ENCODE results near the gene UNC93B1. TPM values are rescaled to one million over a fixed set of nuclear protein-coding genes. Genes with fewer than 3 reads are reported as not detected.

UNC93B1 gene
- total and polyA plus RNA-seq, 2 of the 13 experiments (the other 11 are each of a cell fraction or from before 2014, with no cell fraction given): 8.8 to 18.9 TPM

DNA sequence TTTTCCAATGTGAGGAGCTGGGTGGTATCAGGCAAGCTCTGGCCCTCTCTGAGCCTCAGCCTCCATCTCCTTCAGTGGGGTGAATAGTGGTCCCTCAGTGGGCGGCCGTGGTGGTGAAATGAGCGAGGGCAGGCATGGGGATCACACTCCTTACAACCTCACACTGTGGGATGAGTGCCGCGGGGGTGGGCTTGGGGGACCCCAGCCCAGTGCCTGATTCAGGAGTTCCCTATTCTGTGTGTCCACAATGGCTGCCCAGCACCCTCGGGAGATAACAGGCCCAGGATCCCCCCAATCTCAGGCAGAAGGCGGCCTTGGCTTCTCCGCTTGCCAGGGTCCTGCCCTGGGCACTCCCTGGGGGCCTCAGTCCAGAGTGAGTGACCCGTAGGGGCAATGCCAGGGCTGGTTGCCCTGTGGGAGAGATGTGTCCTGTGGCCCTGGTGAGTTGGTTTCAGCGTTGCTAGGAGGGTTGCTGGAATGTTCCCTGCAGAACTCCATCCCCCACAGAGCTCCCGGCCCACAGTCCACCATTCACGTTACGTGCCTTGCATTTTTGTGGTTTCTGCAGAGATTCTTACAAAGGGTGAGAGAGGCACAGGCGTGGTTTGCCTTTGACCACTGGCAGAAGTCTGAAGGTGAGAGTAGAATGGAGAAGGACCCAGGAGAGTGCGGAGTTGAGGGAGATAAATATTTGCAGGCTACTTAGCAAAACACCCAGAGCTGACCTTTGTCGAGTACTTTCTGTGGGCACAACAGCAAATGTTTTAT, 9.1 kb upstream of the UNC93B1 start (continued):
- TF ChIP-seq ZBTB38 (CRISPR knock-in tag; IDR thresholded peaks at IDR 0.05) (no peak), ZNF264 (CRISPR knock-in tag; IDR thresholded peaks at IDR 0.05) (no peak), KDM5A (IDR thresholded peaks at IDR 0.05; ENCODE audit: borderline replicate concordance, low read length) (no peak), ZNF709 (CRISPR knock-in tag; IDR thresholded peaks at IDR 0.05) (no peak), MXD4 (CRISPR knock-in tag; IDR thresholded peaks at IDR 0.05) (0 out of 2 replicates have a peak, but pooled peaks have one; percentile 24), ELK4 (CRISPR knock-in tag; IDR thresholded peaks at IDR 0.05; ENCODE audit: borderline replicate concordance) (no peak), ATF7-NPFF (CRISPR knock-in tag; IDR thresholded peaks at IDR 0.05; ENCODE audit: low read depth) (peak; percentile 25; the same call in 1 of the 2 replicates), STAG1 (CRISPR knock-in tag; IDR thresholded peaks at IDR 0.05) (no peak), NCOR1 (IDR thresholded peaks at IDR 0.05; ENCODE audit: borderline replicate concordance, low read length) (peak; percentile 54; the same call in 1 of the 2 replicates), HDAC2 (CRISPR knock-in tag; IDR thresholded peaks at IDR 0.05) (peak; percentile 74; the same call in 1 of the 2 replicates), ZNF788 (CRISPR knock-in tag; IDR thresholded peaks at IDR 0.05; ENCODE audit: borderline replicate concordance) (peak; percentile 59; the same call in 1 of the 2 replicates), EP300 (IDR thresholded peaks at IDR 0.05; ENCODE audit: low read depth in 2 of 2, low read length in 2 of 2) (peak; percentile 37 to 84; a peak in 2 of 4 replicates), EP300 (CRISPR knock-in tag; IDR thresholded peaks at IDR 0.05; ENCODE audit: borderline replicate concordance) (peak; percentile 76; the same call in 1 of the 2 replicates), FOXP4 (CRISPR knock-in tag; IDR thresholded peaks at IDR 0.05) (peak; percentile 64), NR1H2 (CRISPR knock-in tag; IDR thresholded peaks at IDR 0.05; ENCODE audit: borderline replicate concordance, low read depth) (no peak), RXRA (CRISPR knock-in tag; IDR thresholded peaks at IDR 0.05) (peak; percentile 68; the same call in 1 of the 2 replicates), ZNF772 (CRISPR knock-in tag; IDR thresholded peaks at IDR 0.05) (0 out of 2 replicates have a peak, but pooled peaks have one; percentile 18), KDM5B (CRISPR knock-in tag; IDR thresholded peaks at IDR 0.05; ENCODE audit: borderline replicate concordance) (no peak; the same call in 1 of the 2 replicates), ZNF326 (CRISPR knock-in tag; IDR thresholded peaks at IDR 0.05; ENCODE audit: borderline replicate concordance) (no peak)
- TF ChIP-seq, protein P1, sequence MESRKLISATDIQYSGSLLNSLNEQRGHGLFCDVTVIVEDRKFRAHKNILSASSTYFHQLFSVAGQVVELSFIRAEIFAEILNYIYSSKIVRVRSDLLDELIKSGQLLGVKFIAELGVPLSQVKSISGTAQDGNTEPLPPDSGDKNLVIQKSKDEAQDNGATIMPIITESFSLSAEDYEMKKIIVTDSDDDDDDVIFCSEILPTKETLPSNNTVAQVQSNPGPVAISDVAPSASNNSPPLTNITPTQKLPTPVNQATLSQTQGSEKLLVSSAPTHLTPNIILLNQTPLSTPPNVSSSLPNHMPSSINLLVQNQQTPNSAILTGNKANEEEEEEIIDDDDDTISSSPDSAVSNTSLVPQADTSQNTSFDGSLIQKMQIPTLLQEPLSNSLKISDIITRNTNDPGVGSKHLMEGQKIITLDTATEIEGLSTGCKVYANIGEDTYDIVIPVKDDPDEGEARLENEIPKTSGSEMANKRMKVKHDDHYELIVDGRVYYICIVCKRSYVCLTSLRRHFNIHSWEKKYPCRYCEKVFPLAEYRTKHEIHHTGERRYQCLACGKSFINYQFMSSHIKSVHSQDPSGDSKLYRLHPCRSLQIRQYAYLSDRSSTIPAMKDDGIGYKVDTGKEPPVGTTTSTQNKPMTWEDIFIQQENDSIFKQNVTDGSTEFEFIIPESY (CRISPR knock-in tag; IDR thresholded peaks at IDR 0.05): 0 out of 2 replicates have a peak, but pooled peaks have one; percentile 15
- TF ChIP-seq, protein P2, sequence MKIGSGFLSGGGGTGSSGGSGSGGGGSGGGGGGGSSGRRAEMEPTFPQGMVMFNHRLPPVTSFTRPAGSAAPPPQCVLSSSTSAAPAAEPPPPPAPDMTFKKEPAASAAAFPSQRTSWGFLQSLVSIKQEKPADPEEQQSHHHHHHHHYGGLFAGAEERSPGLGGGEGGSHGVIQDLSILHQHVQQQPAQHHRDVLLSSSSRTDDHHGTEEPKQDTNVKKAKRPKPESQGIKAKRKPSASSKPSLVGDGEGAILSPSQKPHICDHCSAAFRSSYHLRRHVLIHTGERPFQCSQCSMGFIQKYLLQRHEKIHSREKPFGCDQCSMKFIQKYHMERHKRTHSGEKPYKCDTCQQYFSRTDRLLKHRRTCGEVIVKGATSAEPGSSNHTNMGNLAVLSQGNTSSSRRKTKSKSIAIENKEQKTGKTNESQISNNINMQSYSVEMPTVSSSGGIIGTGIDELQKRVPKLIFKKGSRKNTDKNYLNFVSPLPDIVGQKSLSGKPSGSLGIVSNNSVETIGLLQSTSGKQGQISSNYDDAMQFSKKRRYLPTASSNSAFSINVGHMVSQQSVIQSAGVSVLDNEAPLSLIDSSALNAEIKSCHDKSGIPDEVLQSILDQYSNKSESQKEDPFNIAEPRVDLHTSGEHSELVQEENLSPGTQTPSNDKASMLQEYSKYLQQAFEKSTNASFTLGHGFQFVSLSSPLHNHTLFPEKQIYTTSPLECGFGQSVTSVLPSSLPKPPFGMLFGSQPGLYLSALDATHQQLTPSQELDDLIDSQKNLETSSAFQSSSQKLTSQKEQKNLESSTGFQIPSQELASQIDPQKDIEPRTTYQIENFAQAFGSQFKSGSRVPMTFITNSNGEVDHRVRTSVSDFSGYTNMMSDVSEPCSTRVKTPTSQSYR (CRISPR knock-in tag; IDR thresholded peaks at IDR 0.05; ENCODE audit: borderline replicate concordance): peak; percentile 96
